Left lung (tissue), 10 donors: ENCODE results near the gene MAGEB17. TPM values are rescaled to one million over a fixed set of nuclear protein-coding genes. Genes with fewer than 3 reads are reported as not detected.

Experiments
- ATAC-seq: fragments of 200-7000 bp; cut with Tn5 transposase; one replicate; pipeline ENCODE4 v1.9.1; 2020; ENCODE audit warnings: moderate library complexity
- DNase-seq, 4 donors: peaks; one replicate each; pipeline ENCODE4 v3.0.0-alpha.2; 2013 to 2020
- H3K27ac ChIP-seq, 2 donors: fragments of 200-600 bp; sonication (generic) in 1 of 2; one replicate each; pipeline versions ENCODE4 v1.5.0 to v1.8.0; 2020 to 2021
- H3K27me3 ChIP-seq, 2 donors: fragments of 200-600 bp; sonication (generic) in 1 of 2; one replicate each; pipeline versions ENCODE4 v1.5.0 to v1.8.0; 2020 to 2021
- H3K36me3 ChIP-seq, 2 donors: fragments of 200-600 bp; sonication (generic) in 1 of 2; one replicate each; pipeline versions ENCODE4 v1.5.0 to v1.8.0; 2020 to 2021
- H3K4me1 ChIP-seq, 2 donors: fragments of 200-600 bp; one replicate each; pipeline ENCODE4 v1.8.0; 2021
- H3K4me3 ChIP-seq, 2 donors: fragments of 200-600 bp; sonication (generic) in 1 of 2; one replicate each; pipeline versions ENCODE4 v1.5.0 to v1.8.0; 2020 to 2021; ENCODE audit warnings: mild to moderate bottlenecking in 1 of 2
- H3K9me3 ChIP-seq, 2 donors: fragments of 200-600 bp; sonication (generic) in 1 of 2; one replicate each; pipeline versions ENCODE4 v1.5.0 to v1.8.0; 2020 to 2021
- intact Hi-C, 2 donors: fragments of 100-400 bp; cut with DNase I; formaldehyde crosslinking; loops; one replicate each; pipeline versions ENCODE4 v1.11.2 to v1.14.2; 2022
- polyA plus RNA-seq, 6 donors: library from polyadenylated mRNA; unstranded; fragments of 120-200 nt; gene quantifications; one replicate each; pipeline ENCODE4 v1.2.1, GENCODE V29; 2013; ENCODE audit not compliant: insufficient read length in 6 of 6
- total RNA-seq, 2 donors: library from RNA; stranded (reverse); fragmentation: NEBNext Ultra II Directional; extraction: Animal tissue kit (Norgen Biotek cat#: 25700); gene quantifications; one replicate each; pipeline ENCODE4 v1.2.1, GENCODE V29; 2021
- TF ChIP-seq, protein P1 (sequence below), 2 donors: fragments of 200-600 bp; sonication (generic) in 1 of 2; IDR thresholded peaks; one replicate each; pipeline versions ENCODE4 v1.5.0 to v1.8.0; 2021; ENCODE audit warnings: antibody characterized with exemption in 2 of 2
- donor health status: DM: no; HTN: yes; CAD: no.
- donor health status: DM: no; HTN: no; CAD: no.

The MAGEB17 gene
- total and polyA plus RNA-seq, 8 donors: 0.11 TPM; not detected in 7

DNA sequence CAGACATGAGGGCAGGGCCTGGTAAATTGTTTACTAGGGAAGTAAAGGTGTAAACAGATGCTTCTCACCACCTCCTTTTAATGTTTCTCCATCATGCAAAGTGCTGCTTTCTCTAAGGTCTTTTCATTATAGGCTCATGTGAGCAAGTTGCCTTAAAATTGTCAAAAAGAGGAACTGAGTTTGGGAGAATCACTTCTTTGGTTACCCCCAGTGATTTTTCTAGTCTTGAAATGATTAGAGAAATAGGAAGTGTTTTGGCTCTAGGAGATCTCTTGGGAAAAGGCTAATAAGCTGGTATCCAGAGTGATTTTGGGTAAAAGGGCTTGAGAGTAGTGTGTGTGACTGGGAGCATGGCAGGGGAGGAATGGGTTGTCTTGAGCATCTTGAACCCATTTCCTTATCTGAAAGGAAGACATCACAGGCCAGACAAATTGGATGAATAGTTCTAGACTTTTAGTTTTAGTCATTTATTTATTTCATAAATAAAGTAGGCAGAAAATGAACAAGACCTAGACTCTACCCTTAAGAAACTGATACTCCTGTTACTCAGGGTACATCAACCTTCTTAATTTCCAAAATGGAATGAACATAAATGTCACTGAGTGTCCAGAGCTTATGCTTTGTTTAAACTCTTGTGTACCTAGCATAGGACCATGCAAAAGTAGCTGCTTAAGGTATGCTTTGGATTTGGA lies 29.7 kb upstream of the MAGEB17 start:
- ATAC-seq (no peak), DNase-seq (no peak)
- Histone ChIP-seq H3K4me3 (no peak overlapping the region), H3K27ac (no peak overlapping the region), H3K9me3 (no peaks in the 10 kb centered on the region), H3K4me1 (no peaks in the 10 kb centered on the region), H3K27me3 (peaks cover 0 to 6% of the 10 kb centered on the region in 2 donors), H3K36me3 (no peaks in the 10 kb centered on the region)
- intact Hi-C loops: no loop called here
- TF ChIP-seq, protein P1, sequence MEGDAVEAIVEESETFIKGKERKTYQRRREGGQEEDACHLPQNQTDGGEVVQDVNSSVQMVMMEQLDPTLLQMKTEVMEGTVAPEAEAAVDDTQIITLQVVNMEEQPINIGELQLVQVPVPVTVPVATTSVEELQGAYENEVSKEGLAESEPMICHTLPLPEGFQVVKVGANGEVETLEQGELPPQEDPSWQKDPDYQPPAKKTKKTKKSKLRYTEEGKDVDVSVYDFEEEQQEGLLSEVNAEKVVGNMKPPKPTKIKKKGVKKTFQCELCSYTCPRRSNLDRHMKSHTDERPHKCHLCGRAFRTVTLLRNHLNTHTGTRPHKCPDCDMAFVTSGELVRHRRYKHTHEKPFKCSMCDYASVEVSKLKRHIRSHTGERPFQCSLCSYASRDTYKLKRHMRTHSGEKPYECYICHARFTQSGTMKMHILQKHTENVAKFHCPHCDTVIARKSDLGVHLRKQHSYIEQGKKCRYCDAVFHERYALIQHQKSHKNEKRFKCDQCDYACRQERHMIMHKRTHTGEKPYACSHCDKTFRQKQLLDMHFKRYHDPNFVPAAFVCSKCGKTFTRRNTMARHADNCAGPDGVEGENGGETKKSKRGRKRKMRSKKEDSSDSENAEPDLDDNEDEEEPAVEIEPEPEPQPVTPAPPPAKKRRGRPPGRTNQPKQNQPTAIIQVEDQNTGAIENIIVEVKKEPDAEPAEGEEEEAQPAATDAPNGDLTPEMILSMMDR (IDR thresholded peaks at IDR 0.05): no peak

- intact Hi-C loops: no loop called here
- Histone ChIP-seq H3K4me3 (no peak overlapping the region), H3K9me3 (no peaks in the 10 kb centered on the region), H3K4me1 (no peaks in the 10 kb centered on the region), H3K27ac (no peak overlapping the region), H3K27me3 (peaks cover 0 to 6% of the 10 kb centered on the region in 2 donors), H3K36me3 (no peaks in the 10 kb centered on the region)
- ATAC-seq (no peak), DNase-seq (no peak)
- TF ChIP-seq, protein P1 (IDR thresholded peaks at IDR 0.05): no peak
Observed at GRCh38 chrX:16138108-16138427, 29.2 kb upstream of the MAGEB17 start.

DNA sequence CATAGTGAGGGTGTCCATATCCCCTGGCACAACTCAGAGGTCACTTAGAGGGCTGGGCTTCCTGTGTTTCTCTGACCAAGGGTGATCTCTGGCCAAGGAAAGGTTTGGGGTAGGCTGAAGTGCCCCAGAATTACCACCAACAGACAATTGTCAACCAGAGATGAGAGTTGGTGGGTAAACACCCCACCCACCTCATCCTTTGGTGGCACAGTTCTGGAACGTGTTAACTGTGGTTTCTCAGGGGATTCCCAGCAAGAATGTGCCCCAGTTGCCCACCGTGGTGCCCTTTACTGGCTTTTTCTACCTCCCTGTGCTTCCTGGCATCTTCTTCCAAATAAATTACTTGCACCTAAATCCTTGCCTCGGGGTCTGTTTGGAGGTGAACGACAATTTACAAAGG lies 26.8 kb upstream of the MAGEB17 start:
- Histone ChIP-seq H3K4me3 (no peak overlapping the region), H3K4me1 (no peaks in the 10 kb centered on the region), H3K9me3 (no peaks in the 10 kb centered on the region), H3K27me3 (peaks cover 0 to under 1% of the 10 kb centered on the region in 2 donors), H3K27ac (no peak overlapping the region), H3K36me3 (no peaks in the 10 kb centered on the region)
- ATAC-seq (no peak), DNase-seq (no peak)
- TF ChIP-seq, protein P1 (IDR thresholded peaks at IDR 0.05): no peak
- intact Hi-C loops: no loop called here

GRCh38 chrX:16140983-16141382 lies 26.3 kb upstream of the MAGEB17 start:
- Histone ChIP-seq H3K36me3 (no peaks in the 10 kb centered on the region), H3K9me3 (no peaks in the 10 kb centered on the region), H3K27ac (no peak overlapping the region), H3K4me1 (no peaks in the 10 kb centered on the region), H3K4me3 (no peak overlapping the region), H3K27me3 (no peaks in the 10 kb centered on the region)
- ATAC-seq: no peak
- TF ChIP-seq, protein P1 (IDR thresholded peaks at IDR 0.05): no peak
- DNase-seq: no peak
- intact Hi-C loops: no loop called here

- no peaks in the 10 kb centered on the region for H3K4me1 ChIP-seq
- H3K27ac ChIP-seq: no peak overlapping the region
- H3K9me3 ChIP-seq: no peaks in the 10 kb centered on the region
- no peak for ATAC-seq
- no peak for DNase-seq
- intact Hi-C loops: no loop called here
- TF ChIP-seq, protein P1 (IDR thresholded peaks at IDR 0.05): no peak
- H3K4me3 ChIP-seq: no peak overlapping the region
- peaks cover 0 to 4% of the 10 kb centered on the region in 2 donors for H3K27me3 ChIP-seq
- no peaks in the 10 kb centered on the region for H3K36me3 ChIP-seq
Observed at GRCh38 chrX:16141422-16142245, 25.6 kb upstream of the MAGEB17 start.
